OCI-LY7 (cell line): ENCODE results near the gene ELOVL6. TPM values are rescaled to one million over a fixed set of nuclear protein-coding genes. Genes with fewer than 3 reads are reported as not detected.

Experiments used
- BruUV-seq: library from RNA; stranded (reverse); fragments of 400-500 nt; replicated peaks from 2 replicates; lab custom pipeline; 2021; lab: Mats Ljungman, UMichigan
- CTCF ChIA-PET: fragments of 300-600 bp; sonication (Branson Sonifier 250); formaldehyde crosslinking; loops from one replicate; lab custom pipeline; 2022; ENCODE audit warnings: antibody characterized with exemption; ENCODE audit not compliant: unreplicated experiment; lab: Charles Lee
- POLR2A ChIA-PET: fragments of 300-600 bp; sonication (Branson Sonifier 250); formaldehyde crosslinking; loops from one replicate; lab custom pipeline; 2022; ENCODE audit warnings: antibody characterized with exemption; lab: Charles Lee
- DNase-seq: peaks from one replicate; pipeline ENCODE4 v3.0.0-alpha.2; 2015; ENCODE audit warnings: low spot score
- H2AFZ ChIP-seq: fragments of 200-600 bp; sonication (generic), shearing (Covaris generic); 2 replicates; pipeline ENCODE4 v1.6.1; 2014; ENCODE audit warnings: mild to moderate bottlenecking, antibody characterized with exemption, low read length, moderate library complexity
- H3K27ac ChIP-seq: fragments of 200-600 bp; sonication (generic); 2 replicates; pipeline ENCODE4 v1.5.1; 2014; ENCODE audit warnings: mixed run types, low read depth, mild to moderate bottlenecking, moderate library complexity, low read length, inconsistent platforms; ENCODE audit not compliant: poor library complexity, severe bottlenecking
- H3K36me3 ChIP-seq: fragments of 200-600 bp; sonication (generic); 2 replicates; pipeline ENCODE4 v1.6.1; 2014; ENCODE audit warnings: mild to moderate bottlenecking, antibody characterized with exemption, low read length, moderate library complexity, mixed read lengths; ENCODE audit not compliant: insufficient read depth
- H3K4me1 ChIP-seq: fragments of 200-600 bp; sonication (generic); 2 replicates; pipeline ENCODE4 v1.5.1; 2014; ENCODE audit warnings: mild to moderate bottlenecking, low read length; ENCODE audit not compliant: insufficient read depth, poor library complexity, severe bottlenecking
- H3K4me2 ChIP-seq: fragments of 200-600 bp; sonication (generic); 2 replicates; pipeline ENCODE4 v1.6.1; 2014; ENCODE audit warnings: mild to moderate bottlenecking, low read length
- H3K4me3 ChIP-seq: fragments of 200-600 bp; sonication (generic); 2 replicates; pipeline ENCODE4 v1.5.1; 2014; ENCODE audit warnings: mild to moderate bottlenecking, low read depth, low read length; ENCODE audit not compliant: poor library complexity, severe bottlenecking
- H3K79me2 ChIP-seq: fragments of 200-600 bp; sonication (generic); 2 replicates; pipeline ENCODE4 v1.6.1; 2016; ENCODE audit warnings: low read depth, mild to moderate bottlenecking, low read length, moderate library complexity, mixed read lengths; ENCODE audit not compliant: insufficient read depth
- H3K9me2 ChIP-seq: fragments of 200-600 bp; sonication (generic); 2 replicates; pipeline ENCODE4 v1.6.1; 2016; ENCODE audit warnings: mild to moderate bottlenecking, low read length, mixed read lengths; ENCODE audit not compliant: insufficient read depth
- H3K9me3 ChIP-seq: fragments of 200-600 bp; sonication (generic); 2 replicates; pipeline ENCODE4 v1.6.1; 2014; ENCODE audit warnings: mild to moderate bottlenecking, mixed run types, low read length, mixed read lengths
- H4K20me1 ChIP-seq: fragments of 200-600 bp; sonication (generic); 2 replicates; pipeline ENCODE4 v1.6.1; 2014; ENCODE audit warnings: mild to moderate bottlenecking, antibody characterized with exemption, low read length, moderate library complexity, mixed read lengths; ENCODE audit not compliant: insufficient read depth
- CTCF ChIP-seq: fragments of 200-600 bp; sonication (generic); conservative IDR thresholded peaks from 2 replicates; pipeline ENCODE4 v1.5.1; 2014; ENCODE audit warnings: mild to moderate bottlenecking, antibody characterized with exemption, low read length, moderate library complexity, mixed read lengths
- EZH2phosphoT487 ChIP-seq: fragments of 200-600 bp; sonication (generic); IDR thresholded peaks from 2 replicates; pipeline ENCODE4 v1.6.1; 2018; ENCODE audit warnings: low read depth, borderline replicate concordance, mild to moderate bottlenecking, mixed run types, antibody characterized with exemption, low read length, moderate library complexity, mixed read lengths
- intact Hi-C: fragments of 100-400 bp; cut with micrococcal nuclease; formaldehyde crosslinking; loops from one replicate; pipeline ENCODE4 v1.10.0; 2022; ENCODE audit not compliant: unreplicated experiment
- total RNA-seq, 2 experiments: library from RNA; depleted of rRNA in 1 of 2; stranded (reverse); fragments of >200 nt in 1 of 2; shearing (Covaris generic) in 1 of 2; gene quantifications; 2 replicates each; pipeline ENCODE4 v1.2.3, GENCODE V29; 2014 to 2022

The ELOVL6 gene
- total RNA-seq, 2 experiments from 2014 or later, result 14.5 to 45.5 TPM

- ChIA-PET POLR2A (interaction anchor here (0.6 to 1.0 kb wide), 4 partner anchors 14 to 423 kb away, joined by 3 to 4 read pairs (median 4); no protein-coding TSS in a partner anchor), CTCF (interaction anchor here (0.6 kb wide), 1 partner anchor 42 kb away, joined by 5 read pairs; no protein-coding TSS in a partner anchor)
- BruUV-seq, result no TSS peak
- Histone ChIP-seq H3K36me3 (no peaks in the 10 kb centered on the region), H2AFZ (no peak overlapping the region), H4K20me1 (no peaks in the 10 kb centered on the region), H3K27ac (no peak overlapping the region), H3K4me2 (no peak overlapping the region), H3K4me3 (no peak overlapping the region), H3K79me2 (no peaks in the 10 kb centered on the region), H3K4me1 (peaks cover 10% of the 10 kb centered on the region), H3K9me2 (no peaks in the 10 kb centered on the region), H3K9me3 (no peaks in the 10 kb centered on the region)
- intact Hi-C loops, result no loop called here
- TF ChIP-seq EZH2phosphoT487 (no peak), CTCF (no peak)
- DNase-seq, result no peak
These were observed 134.1 kb downstream of the ELOVL6 start for GRCh38 chr4:110064295-110064694.

GRCh38 chr4:110062166-110062565 lies 136.2 kb downstream of the ELOVL6 start:
- H4K20me1 ChIP-seq, result no peaks in the 10 kb centered on the region
- CTCF ChIA-PET, result no interaction called here
- POLR2A ChIA-PET, result no interaction called here
- no peaks in the 10 kb centered on the region for H3K9me3 ChIP-seq
- no peak overlapping the region for H3K4me2 ChIP-seq
- no peaks in the 10 kb centered on the region for H3K79me2 ChIP-seq
- no peak for DNase-seq
- H3K4me3 ChIP-seq, result no peak overlapping the region
- no peak for TF ChIP-seq CTCF
- no peak for TF ChIP-seq EZH2phosphoT487
- H3K36me3 ChIP-seq, result peaks cover 10% of the 10 kb centered on the region; the same call in 1 of the 2 replicates
- no peak overlapping the region for H3K27ac ChIP-seq
- BruUV-seq, result no TSS peak
- no peak overlapping the region for H2AFZ ChIP-seq
- H3K4me1 ChIP-seq, result peaks cover 10% of the 10 kb centered on the region
- intact Hi-C loops, result no loop called here
- no peaks in the 10 kb centered on the region for H3K9me2 ChIP-seq

GRCh38 chr4:110061076-110061475 lies 137.3 kb downstream of the ELOVL6 start:
- ChIA-PET CTCF (no interaction called here), POLR2A (no interaction called here)
- H3K9me2 ChIP-seq, result no peaks in the 10 kb centered on the region
- TF ChIP-seq EZH2phosphoT487 (no peak), CTCF (no peak)
- no peak overlapping the region for H3K4me2 ChIP-seq
- no peaks in the 10 kb centered on the region for H3K79me2 ChIP-seq
- no peak overlapping the region for H3K4me3 ChIP-seq
- no peaks in the 10 kb centered on the region for H4K20me1 ChIP-seq
- BruUV-seq, result no TSS peak
- DNase-seq, result no peak
- peaks cover 16% of the 10 kb centered on the region; the same call in 1 of the 2 replicates for H3K36me3 ChIP-seq
- intact Hi-C loops, result no loop called here
- H3K4me1 ChIP-seq, result peaks cover 10% of the 10 kb centered on the region
- H3K9me3 ChIP-seq, result no peaks in the 10 kb centered on the region
- H3K27ac ChIP-seq, result no peak overlapping the region
- no peak overlapping the region for H2AFZ ChIP-seq
